ENCODE data around the gene OR52E8. TPM values are rescaled to one million over a fixed set of nuclear protein-coding genes. Genes with fewer than 3 reads are reported as not detected.

OR52E8 gene
- total RNA-seq, 8 experiments from 2014 or later = 0.18 to 0.28 TPM; not detected in 6

DNA sequence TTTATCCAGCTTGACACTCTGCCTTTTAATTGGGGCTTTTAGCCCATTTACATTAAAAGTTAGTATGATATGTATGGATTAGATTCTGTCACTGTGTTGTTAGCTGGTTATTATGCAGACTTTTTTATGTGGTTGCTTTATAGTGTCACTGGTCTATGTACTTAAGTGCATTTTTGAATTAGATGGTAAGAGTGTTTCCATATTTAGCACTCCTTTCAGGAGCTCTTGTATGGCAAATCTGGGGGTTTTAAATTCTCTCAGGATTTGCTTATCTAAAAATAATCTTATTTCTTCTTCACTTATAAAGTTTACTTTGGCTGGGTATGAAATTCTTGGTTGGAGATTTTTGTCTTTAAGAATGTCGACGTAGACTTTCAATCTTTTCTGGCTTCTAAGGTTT is 19.8 kb downstream of the OR52E8 start:
- Histone ChIP-seq H3K4me3 (no peak overlapping the region), H3K27ac (no peak overlapping the region), H3K4me1 (replicated peaks in 1 of 2) (no peaks in the 10 kb centered on the region)
- in situ Hi-C loops (cut with MboI; ENCODE audit: low pct_unique_long_range_greater_than_20kb in 2 of 9, low sequenced_read_pairs in 9 of 9, unreplicated experiment in 9 of 9) = no loop called here
- 43 to 94% (median 89%) methylated on average over 2 of the region's 2 CpGs; no CpG with 5 or more reads in 3 of the 10 experiments for WGBS, 10 experiments
- ATAC-seq (replicated peaks in 6 of 8) = no peak

DNA sequence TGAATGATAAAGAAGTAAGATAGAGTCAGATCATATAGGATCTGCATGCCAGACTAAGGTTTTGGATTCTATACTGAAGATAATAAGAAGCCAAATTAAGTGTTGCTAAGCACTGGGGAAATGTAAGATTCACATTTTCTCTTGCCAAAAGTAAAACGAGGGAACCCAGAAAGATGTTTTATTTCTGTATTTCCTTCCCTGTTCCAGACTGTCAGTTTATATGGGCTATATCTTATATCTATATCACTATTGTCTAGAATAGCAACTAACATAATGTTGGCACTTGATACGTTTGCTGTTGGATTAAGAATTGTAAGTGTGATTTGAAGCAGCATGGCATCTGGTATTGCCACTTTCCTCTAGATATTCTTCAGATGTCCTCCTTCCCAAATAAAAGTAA is 24.0 kb downstream of the OR52E8 start:
- no peak for ATAC-seq (replicated peaks in 6 of 8)
- no peaks in the 10 kb centered on the region for H3K4me1 ChIP-seq (replicated peaks in 1 of 2)
- whole genome bisulfite sequencing, 10 experiments = 21 to 89% (median 45%) methylated on average over 1 to 2 of the region's 2 CpGs; no CpG with 5 or more reads in 2 of the 10 experiments
- no peak overlapping the region for H3K4me3 ChIP-seq
- in situ Hi-C loops (cut with MboI; ENCODE audit: low pct_unique_long_range_greater_than_20kb in 2 of 9, low sequenced_read_pairs in 9 of 9, unreplicated experiment in 9 of 9) = no loop called here
- no peak overlapping the region for H3K27ac ChIP-seq

DNA sequence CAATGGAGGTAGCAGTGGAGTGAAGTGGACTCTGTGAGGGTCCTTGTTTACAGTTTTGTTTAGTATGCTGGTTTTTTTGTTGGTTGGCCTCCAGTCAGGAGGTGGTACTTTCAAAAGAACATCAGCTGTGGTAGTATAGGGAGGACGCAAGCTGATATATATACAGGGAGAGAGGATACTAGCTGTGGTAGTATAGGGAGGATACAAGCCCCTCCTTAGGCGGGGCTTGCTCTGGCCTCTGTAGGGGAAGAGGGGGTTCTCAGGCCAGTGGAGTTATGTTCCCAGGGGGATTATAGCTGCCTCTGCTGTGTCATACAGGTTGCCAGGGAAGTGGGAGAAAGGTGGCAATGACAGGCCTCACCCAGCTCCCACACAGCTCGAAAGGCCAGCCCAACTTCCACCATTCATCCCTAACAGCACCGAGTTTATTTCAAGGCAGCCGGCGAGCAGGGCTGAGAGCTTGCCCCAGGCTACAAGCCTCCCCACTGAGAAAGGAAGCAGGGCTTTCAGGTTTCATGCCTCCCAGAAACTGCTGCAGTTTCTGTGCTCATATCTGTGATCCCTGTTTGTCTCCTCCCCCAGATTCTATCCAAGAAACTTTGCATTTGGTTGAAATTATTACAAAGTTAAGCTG is 26.2 kb downstream of the OR52E8 start:
- 39 to 80% (median 53%) methylated on average over 1 to 5 of the region's 6 CpGs; no CpG with 5 or more reads in 6 of the 10 experiments for WGBS, 10 experiments
- peak in 1 of 8 experiments; percentile 42 for ATAC-seq (replicated peaks in 6 of 8)
- in situ Hi-C loops (cut with MboI; ENCODE audit: low pct_unique_long_range_greater_than_20kb in 2 of 9, low sequenced_read_pairs in 9 of 9, unreplicated experiment in 9 of 9) = no loop called here
- no peak overlapping the region for H3K4me3 ChIP-seq
- H3K27ac ChIP-seq = no peak overlapping the region
- no peaks in the 10 kb centered on the region for H3K4me1 ChIP-seq (replicated peaks in 1 of 2)

DNA sequence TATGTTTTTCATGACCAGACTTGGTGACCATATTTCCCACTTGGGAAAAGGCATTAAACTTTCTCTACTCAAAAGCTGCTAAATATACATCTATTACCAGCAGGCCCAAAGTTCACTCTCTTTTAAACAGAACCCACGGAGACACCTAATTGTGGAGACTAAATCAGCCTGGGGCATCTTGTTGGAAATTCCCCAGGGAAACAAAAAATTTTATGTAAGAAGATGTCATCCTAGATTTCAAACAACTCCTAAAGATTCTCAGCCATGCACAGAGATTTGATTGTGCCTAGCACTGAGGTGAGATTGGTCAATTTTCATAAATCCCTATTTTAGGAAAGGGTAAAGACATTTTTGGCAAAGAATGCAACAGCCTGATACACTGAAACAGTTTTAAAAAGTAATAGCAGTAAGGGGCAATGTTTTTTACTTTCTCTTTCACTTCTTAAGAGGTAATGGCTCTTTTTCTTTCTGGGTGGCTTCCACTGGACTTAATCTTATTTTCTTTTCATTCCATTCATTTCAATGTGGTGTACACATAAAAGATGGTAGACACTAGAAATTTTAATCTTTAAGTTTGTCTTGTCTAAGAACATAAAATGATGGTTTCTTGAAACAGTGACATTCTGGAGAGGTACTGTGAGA is 39.1 kb downstream of the OR52E8 start:
- no peak overlapping the region for H3K4me3 ChIP-seq
- in situ Hi-C loops (cut with MboI; ENCODE audit: low pct_unique_long_range_greater_than_20kb in 2 of 9, low sequenced_read_pairs in 9 of 9, unreplicated experiment in 9 of 9) = loop anchor here in 1 of 9 experiments (25.0 kb wide), 1 partner anchor 1181 kb away; the partner anchor contains the start of genes OR51D1 and OR51E1
- no peak overlapping the region for H3K27ac ChIP-seq
- H3K4me1 ChIP-seq (replicated peaks in 1 of 2) = no peaks in the 10 kb centered on the region
- peak in 1 of 8 experiments; percentile 51 for ATAC-seq (replicated peaks in 6 of 8)
- 14 to 100% (median 84%) methylated on average over 1 of the region's 1 CpG; no CpG with 5 or more reads in 2 of the 10 experiments for WGBS, 10 experiments

- H3K4me1 ChIP-seq (replicated peaks in 1 of 2) = no peaks in the 10 kb centered on the region
- in situ Hi-C loops (cut with MboI; ENCODE audit: low pct_unique_long_range_greater_than_20kb in 2 of 9, low sequenced_read_pairs in 9 of 9, unreplicated experiment in 9 of 9) = loop anchor here in 1 of 9 experiments (25.0 kb wide), 1 partner anchor 1178 kb away; the partner anchor contains the start of genes OR51D1 and OR51E1
- peak in 4 of 8 experiments; percentile 36 to 73 (median 70) for ATAC-seq (replicated peaks in 6 of 8)
- H3K27ac ChIP-seq = no peak overlapping the region
- no peak overlapping the region for H3K4me3 ChIP-seq
- 0 to 90% (median 60%) methylated on average over 1 to 4 of the region's 4 CpGs for WGBS, 10 experiments
Measured at GRCh38 chr11:5815534-5815933, 42.0 kb downstream of the OR52E8 start.

DNA sequence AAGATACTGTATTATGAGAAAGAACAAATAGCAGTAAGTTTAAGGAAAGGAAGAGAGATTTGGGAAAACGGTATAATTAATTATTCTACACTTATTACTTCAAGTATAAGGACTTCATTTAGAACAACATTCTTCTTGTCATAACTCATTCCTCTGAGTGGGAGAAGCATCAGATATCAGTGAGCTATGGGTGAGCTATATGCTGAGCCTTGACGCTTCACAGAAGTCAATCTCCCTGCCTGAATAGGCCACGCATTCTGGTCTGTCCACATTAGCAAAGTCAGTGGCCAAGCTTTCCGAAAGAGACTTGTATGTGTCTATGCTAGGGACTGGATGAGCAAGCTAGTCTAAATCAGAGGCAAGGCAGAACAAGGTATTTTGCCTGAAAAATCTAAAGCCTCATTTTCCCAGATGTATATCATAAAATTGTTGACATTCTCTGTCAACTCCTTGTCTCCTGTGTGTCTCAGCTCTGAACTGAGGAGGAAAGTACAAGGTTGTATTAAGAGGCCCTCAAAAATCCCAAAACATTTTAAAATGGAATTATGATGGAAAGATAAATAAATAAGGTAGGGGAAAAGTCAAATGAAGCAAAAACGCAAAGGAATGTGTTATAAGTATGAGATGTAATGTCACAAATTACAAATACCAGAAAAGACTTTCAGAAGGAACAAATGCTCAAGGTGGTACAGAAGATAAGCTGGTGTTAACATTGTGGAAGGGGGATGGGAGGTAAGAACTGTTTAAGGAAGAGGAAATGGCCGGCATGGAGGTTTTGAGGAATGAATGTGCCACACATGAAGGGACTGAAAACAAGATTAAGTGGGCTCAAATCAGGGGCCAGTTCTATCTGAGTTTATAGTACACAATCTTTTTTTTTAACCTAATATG is 47.3 kb downstream of the OR52E8 start:
- in situ Hi-C loops (cut with MboI; ENCODE audit: low pct_unique_long_range_greater_than_20kb in 2 of 9, low sequenced_read_pairs in 9 of 9, unreplicated experiment in 9 of 9) = loop anchor here in 1 of 9 experiments (25.0 kb wide), 1 partner anchor 1173 kb away; the partner anchor contains the start of genes OR51D1 and OR51E1
- Histone ChIP-seq H3K27ac (no peak overlapping the region), H3K4me3 (no peak overlapping the region), H3K4me1 (replicated peaks in 1 of 2) (no peaks in the 10 kb centered on the region)
- WGBS, 10 experiments = 56 to 100% (median 82%) methylated on average over 1 to 6 of the region's 6 CpGs
- no peak for ATAC-seq (replicated peaks in 6 of 8)

- 17 to 100% (median 78%) methylated on average over 1 to 5 of the region's 5 CpGs; no CpG with 5 or more reads in 2 of the 10 experiments for WGBS, 10 experiments
- H3K4me3 ChIP-seq = no peak overlapping the region
- no peaks in the 10 kb centered on the region for H3K4me1 ChIP-seq (replicated peaks in 1 of 2)
- H3K27ac ChIP-seq = no peak overlapping the region
- ATAC-seq (replicated peaks in 6 of 8) = peak in 1 of 8 experiments; percentile 40
- in situ Hi-C loops (cut with MboI; ENCODE audit: low pct_unique_long_range_greater_than_20kb in 2 of 9, low sequenced_read_pairs in 9 of 9, unreplicated experiment in 9 of 9) = loop anchor here in 1 of 9 experiments (25.0 kb wide), 1 partner anchor 1172 kb away; the partner anchor contains the start of genes OR51D1 and OR51E1
Measured at GRCh38 chr11:5809122-5809519, 48.4 kb downstream of the OR52E8 start.

GRCh38 chr11:5808500-5809121 is 48.9 kb downstream of the OR52E8 start, which contains the start of gene OR52N2:
TSS of gene OR52N2 (plus strand) at chr11:5808924. CDS start at chr11:5820336, 11,412 bp downstream.
- no peak within 1 kb of the TSS for H3K27ac ChIP-seq
- ATAC-seq (replicated peaks in 6 of 8) = peak; percentile 85 to 100 (median 96)
- H3K4me1 ChIP-seq (replicated peaks in 1 of 2) = no peaks in the 10 kb centered on the region
- in situ Hi-C loops (cut with MboI; ENCODE audit: low pct_unique_long_range_greater_than_20kb in 2 of 9, low sequenced_read_pairs in 9 of 9, unreplicated experiment in 9 of 9) = loop anchor here in 1 of 9 experiments (25.0 kb wide), 1 partner anchor 1171 kb away; the partner anchor contains the start of genes OR51D1 and OR51E1
- peak within 1 kb of the TSS; percentile 12 to 28 (median 13) for H3K4me3 ChIP-seq
- WGBS, 10 experiments = 0 to 80% (median 20%) methylated on average over 1 to 16 of the region's 24 CpGs; no CpG with 5 or more reads in 3 of the 10 experiments

DNA sequence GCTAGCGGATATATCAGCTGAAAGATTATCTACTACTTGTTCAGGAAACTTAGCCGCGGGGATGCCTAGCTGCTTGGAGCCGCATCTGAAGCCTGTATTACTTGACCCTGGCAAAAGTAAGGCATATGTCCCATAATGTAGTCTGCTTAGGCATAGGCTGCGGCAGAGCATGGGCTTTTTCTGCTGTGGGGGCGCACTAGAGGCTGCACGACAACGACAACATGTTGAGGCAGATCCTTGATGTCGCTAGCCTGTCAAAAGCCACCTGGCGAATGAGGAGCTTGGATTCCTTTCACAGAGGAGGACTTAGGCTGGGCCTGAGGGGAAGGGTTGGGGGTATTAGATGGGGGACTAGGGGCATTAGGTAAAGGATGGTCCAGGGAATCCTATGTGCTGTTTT is 49.9 kb downstream of the OR52E8 start:
- Histone ChIP-seq H3K4me1 (replicated peaks in 1 of 2) (no peaks in the 10 kb centered on the region), H3K4me3 (no peak overlapping the region), H3K27ac (no peak overlapping the region)
- no peak for ATAC-seq (replicated peaks in 6 of 8)
- WGBS, 10 experiments = 60 to 100% (median 85%) methylated on average over 1 to 7 of the region's 10 CpGs; no CpG with 5 or more reads in 3 of the 10 experiments
- in situ Hi-C loops (cut with MboI; ENCODE audit: low pct_unique_long_range_greater_than_20kb in 2 of 9, low sequenced_read_pairs in 9 of 9, unreplicated experiment in 9 of 9) = loop anchor here in 1 of 9 experiments (25.0 kb wide), 1 partner anchor 1170 kb away; the partner anchor contains the start of genes OR51D1 and OR51E1

Other genes starting within 250 kb of the OR52E8 start
- 1 to 10 TPM in 4 of 8 experiments, under 1 TPM in 4; 0.16 to 9.7 (median 2.2) TPM for gene TRIM34, start 232.7 kb downstream of the OR52E8 start, total RNA-seq
- 10 to 100 TPM; 13.4 to 60.6 (median 23.7) TPM for gene TRIM5, start 172.6 kb downstream of the OR52E8 start, total RNA-seq
- gene TRIM22, start 167.9 kb downstream of the OR52E8 start, total RNA-seq = 100 to 1,000 TPM in 4 of 8 experiments, 10 to 100 TPM in 4; 31.4 to 246 (median 75.3) TPM
- gene OR56B1, start 121.2 kb downstream of the OR52E8 start, total RNA-seq = under 1 TPM in 6 of 8 experiments, not detected in 2; 0.08 to 0.43 (median 0.18) TPM
- gene OR52N4, start 103.4 kb downstream of the OR52E8 start, total RNA-seq = under 1 TPM in 7 of 8 experiments, not detected in 1; 0.21 to 0.81 (median 0.38) TPM
- under 1 TPM in 2 of 8 experiments, not detected in 6; 0.05 to 0.47 TPM for gene OR52N5, start 74.3 kb downstream of the OR52E8 start, total RNA-seq
- under 1 TPM in 1 of 8 experiments, not detected in 7; 0.19 TPM for gene OR52N1, start 66.4 kb downstream of the OR52E8 start, total RNA-seq
- under 1 TPM in 1 of 8 experiments, not detected in 7; 0.66 TPM for gene OR52N2, start 48.8 kb downstream of the OR52E8 start, total RNA-seq
- under 1 TPM in 1 of 8 experiments, not detected in 7; 0.52 TPM for gene OR52E6, start 15.8 kb downstream of the OR52E8 start, total RNA-seq
- gene OR52E4, start 22.9 kb upstream of the OR52E8 start, total RNA-seq = under 1 TPM in 3 of 8 experiments, not detected in 5; 0.05 to 0.52 (median 0.17) TPM
- gene OR52E5, start 35.5 kb upstream of the OR52E8 start, total RNA-seq = under 1 TPM in 2 of 8 experiments, not detected in 6; 0.19 to 0.24 TPM
- gene OR56A3, start 84.6 kb upstream of the OR52E8 start, total RNA-seq = under 1 TPM in 5 of 8 experiments, not detected in 3; 0.08 to 0.80 (median 0.10) TPM
- 1 to 10 TPM in 1 of 8 experiments, under 1 TPM in 2, not detected in 5; 0.32 to 1.6 (median 0.84) TPM for gene OR56A5, start 110.8 kb upstream of the OR52E8 start, total RNA-seq
- gene OR52L1, start 129.3 kb upstream of the OR52E8 start, total RNA-seq = under 1 TPM in 2 of 8 experiments, not detected in 6; 0.21 to 0.62 TPM
- gene OR56A4, start 149.3 kb upstream of the OR52E8 start, total RNA-seq = under 1 TPM in 4 of 8 experiments, not detected in 4; 0.10 to 0.76 (median 0.15) TPM
- gene OR56A1, start 173.1 kb upstream of the OR52E8 start, total RNA-seq = under 1 TPM in 6 of 8 experiments, not detected in 2; under 0.01 to 0.38 (median 0.12) TPM
- under 1 TPM in 1 of 8 experiments, not detected in 7; 0.18 TPM for gene OR56B4, start 250.0 kb upstream of the OR52E8 start, total RNA-seq